HG03378 (cell line): Measurements from ENCODE around the gene RASGEF1C.
"Not testable (repeated sequence)": the region's sequence is repeated elsewhere in the genome, so short reads cannot be mapped to it uniquely, and the experiment has no call there.

Source experiments
- ATAC-seq: cut with Tn5 transposase; IDR thresholded peaks from one replicate; pipeline ENCODE4 v1.9.1; 2021; ENCODE audit warnings: mild to moderate bottlenecking, moderate library complexity; ENCODE audit not compliant: unreplicated experiment

RASGEF1C gene

GRCh38 chr5:180124662-180125061, 84.3 kb downstream of the RASGEF1C start:
- ATAC-seq = not testable (repeated sequence)

- ATAC-seq = no peak
Observed at GRCh38 chr5:180122875-180123274, 86.1 kb downstream of the RASGEF1C start.

GRCh38 chr5:180121826-180122413, 87.1 kb downstream of the RASGEF1C start:
- no peak for ATAC-seq

GRCh38 chr5:180120237-180121101, 88.5 kb downstream of the RASGEF1C start:
- no peak for ATAC-seq

GRCh38 chr5:180119903-180120236, 89.1 kb downstream of the RASGEF1C start:
- ATAC-seq = no peak

- ATAC-seq = no peak
Observed at GRCh38 chr5:180119031-180119902, 89.7 kb downstream of the RASGEF1C start.

GRCh38 chr5:180118391-180118791, 90.6 kb downstream of the RASGEF1C start:
- no peak for ATAC-seq

GRCh38 chr5:180117000-180117725, 91.8 kb downstream of the RASGEF1C start:
- no peak for ATAC-seq

GRCh38 chr5:180116077-180116999, 92.7 kb downstream of the RASGEF1C start:
- ATAC-seq = no peak

- no peak for ATAC-seq
Observed at GRCh38 chr5:180115326-180116076, 93.5 kb downstream of the RASGEF1C start.

- no peak for ATAC-seq
Observed at GRCh38 chr5:180114304-180115003, 94.6 kb downstream of the RASGEF1C start.

- no peak for ATAC-seq
Observed at GRCh38 chr5:180113660-180114303, 95.2 kb downstream of the RASGEF1C start.

GRCh38 chr5:180112181-180112861, 96.7 kb downstream of the RASGEF1C start:
- ATAC-seq = no peak

GRCh38 chr5:180111273-180112002, 97.6 kb downstream of the RASGEF1C start:
- no peak for ATAC-seq

GRCh38 chr5:180109920-180110319, 99.1 kb downstream of the RASGEF1C start:
- no peak for ATAC-seq

- no peak for ATAC-seq
Observed at GRCh38 chr5:180107005-180107404, 102.0 kb downstream of the RASGEF1C start.

- no peak for ATAC-seq
Observed at GRCh38 chr5:180105827-180106312, 103.1 kb downstream of the RASGEF1C start.
